GM19043 (cell line): Measurements from ENCODE around the gene CBR4.
"Not testable (repeated sequence)": the region's sequence is repeated elsewhere in the genome, so short reads cannot be mapped to it uniquely, and the experiment has no call there.

Source experiments
- ATAC-seq: cut with Tn5 transposase; IDR thresholded peaks from one replicate; pipeline ENCODE4 v1.9.1; 2021; ENCODE audit warnings: low read depth; ENCODE audit not compliant: unreplicated experiment

The CBR4 gene

DNA sequence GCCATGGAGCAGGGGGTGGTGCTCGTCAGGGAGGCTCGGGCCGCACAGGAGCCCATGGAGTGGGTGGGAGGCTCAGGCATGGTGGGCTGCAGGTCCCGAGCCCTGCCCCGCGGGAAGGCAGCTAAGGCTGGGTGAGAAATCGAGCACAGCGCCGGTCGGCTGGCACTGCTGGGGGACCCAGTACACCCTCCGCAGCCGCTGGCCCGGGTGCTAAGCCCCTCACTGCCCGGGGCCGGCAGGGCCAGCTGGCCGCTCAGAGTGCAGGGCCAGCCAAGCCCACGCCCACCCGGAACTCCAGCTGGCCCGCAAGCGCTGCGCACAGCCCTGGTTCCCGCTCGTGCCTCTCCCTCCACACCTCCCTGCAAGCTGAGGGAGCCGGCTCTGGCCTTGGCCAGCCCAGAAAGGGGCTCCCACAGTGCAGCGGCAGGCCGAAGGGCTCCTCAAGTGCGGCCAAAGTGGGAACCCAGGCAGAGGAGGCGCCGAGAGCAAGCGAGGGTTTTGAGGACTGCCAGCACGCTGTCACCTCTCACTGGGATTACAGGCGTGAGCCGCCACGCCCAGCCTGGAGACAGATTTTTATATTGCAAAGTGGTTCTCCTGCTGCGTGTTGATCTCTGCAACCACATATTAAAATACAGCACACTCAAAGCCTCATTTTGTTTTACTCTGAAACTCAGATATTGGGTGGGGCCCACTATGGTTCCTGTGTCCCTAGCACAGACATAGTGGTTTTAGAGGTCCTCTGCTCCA, 26.0 kb upstream of the CBR4 start:
- ATAC-seq = not testable (repeated sequence)

DNA sequence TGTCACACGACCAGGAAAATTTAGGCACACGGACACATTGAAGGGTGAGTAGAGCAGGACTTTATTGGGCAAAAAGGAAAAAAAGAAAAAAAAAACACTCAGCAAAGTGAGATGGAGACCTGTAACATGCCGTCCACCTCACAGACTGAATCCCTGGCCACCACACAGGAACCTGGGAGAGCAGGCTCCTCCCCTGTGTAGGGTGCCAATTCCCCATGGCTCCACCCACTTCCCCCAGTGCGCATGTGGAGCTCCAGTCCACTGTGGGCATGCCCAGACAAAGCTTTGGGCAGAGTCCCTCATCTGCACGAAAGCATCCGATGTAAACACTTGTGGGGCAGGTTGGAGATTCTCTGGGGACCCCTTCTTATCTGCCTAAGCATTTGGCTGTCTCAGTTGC, 23.6 kb upstream of the CBR4 start:
- ATAC-seq = no peak

DNA sequence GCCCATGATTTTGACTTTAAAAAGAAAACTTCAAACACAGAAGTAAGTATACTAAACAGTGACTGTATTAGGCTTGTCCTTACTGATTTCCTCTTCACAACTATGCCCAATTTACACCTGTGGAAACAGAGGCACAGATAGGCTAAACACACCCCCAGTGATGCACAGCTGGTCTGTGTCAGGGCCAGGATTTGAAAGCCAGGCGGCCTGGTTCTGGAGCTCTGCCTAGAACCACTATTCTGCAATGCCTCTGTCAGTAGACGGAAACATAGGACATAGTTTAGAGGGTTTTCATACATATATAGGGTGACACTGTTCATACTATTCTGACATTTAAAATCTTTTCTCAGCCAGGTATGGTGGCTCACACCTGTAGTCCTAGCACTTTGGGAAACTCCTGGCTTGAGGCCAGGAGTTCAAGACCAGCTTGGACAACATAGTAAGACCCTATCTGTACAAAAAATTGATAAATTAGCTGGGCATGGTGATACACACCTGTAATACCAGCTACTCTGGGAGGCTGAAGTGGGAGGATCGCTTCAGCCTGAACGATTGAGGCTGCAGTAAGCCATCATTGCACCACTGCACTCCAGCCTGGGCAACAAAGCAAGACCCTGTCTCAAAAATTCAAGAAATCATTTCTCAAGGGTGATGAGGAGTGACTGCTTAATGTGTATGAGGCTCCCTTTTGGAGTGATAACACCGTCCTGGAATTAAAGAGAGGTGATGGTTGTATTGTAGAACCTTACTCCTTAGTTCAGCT, 23.0 kb upstream of the CBR4 start:
- no peak for ATAC-seq

DNA sequence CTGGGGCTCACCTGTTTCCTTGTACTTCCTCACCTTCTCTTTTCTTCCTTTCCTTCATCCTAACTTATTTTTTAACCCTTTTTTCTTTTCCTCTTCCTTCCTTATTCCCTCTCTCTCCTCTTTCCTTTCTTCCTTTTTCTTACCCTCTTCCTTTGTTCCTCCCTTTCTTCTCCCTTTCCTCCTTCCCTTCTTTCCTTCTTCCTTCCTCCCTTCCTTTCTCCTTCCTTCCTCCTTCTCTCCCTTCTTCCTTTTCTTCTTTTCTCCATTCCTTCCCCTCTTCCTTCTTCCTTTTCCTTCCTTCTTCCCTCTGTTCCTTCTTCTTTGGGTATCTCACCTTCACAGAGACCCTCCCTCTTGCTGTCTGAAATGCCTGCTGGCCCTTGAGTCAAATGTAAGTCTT, 22.1 kb upstream of the CBR4 start:
- ATAC-seq = no peak

DNA sequence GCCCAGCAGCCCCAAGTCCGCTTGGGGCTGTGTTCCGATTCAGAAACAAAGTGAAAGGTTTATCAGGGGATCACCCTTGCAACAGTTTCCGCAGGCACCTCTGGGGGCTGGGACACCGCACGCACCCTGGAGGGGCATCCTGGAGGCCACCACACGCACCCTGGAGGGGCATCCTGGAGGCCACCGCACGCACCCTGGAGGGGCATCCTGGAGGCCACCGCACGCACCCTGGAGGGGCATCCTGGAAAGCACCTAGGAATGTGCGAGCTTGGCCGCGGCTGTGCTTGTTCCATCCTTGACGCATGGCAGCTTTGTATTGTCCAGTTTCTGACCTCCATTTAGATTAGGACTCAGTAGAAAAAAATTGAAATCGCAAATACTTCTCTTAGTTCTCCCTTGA, 21.3 kb upstream of the CBR4 start:
- no peak for ATAC-seq

DNA sequence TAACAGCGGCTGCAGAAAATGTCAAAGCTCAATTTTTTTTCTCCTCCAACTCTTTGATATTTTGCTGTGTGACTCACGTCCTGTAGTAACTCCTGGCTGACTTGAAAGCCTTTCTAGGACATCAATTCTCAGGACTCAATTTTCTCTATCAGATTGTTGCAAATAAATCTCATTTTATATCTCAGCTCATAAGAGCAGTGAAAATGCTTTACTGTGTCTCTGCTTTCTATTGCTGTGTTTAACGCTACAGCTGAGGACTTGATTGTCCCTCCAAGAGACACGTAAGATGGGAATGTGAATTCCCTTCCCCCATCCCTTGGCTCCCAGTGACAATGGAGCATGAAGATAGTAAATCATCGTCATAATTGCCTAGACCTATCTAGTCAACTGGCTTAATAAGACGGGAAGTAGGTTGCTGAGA, 20.5 kb upstream of the CBR4 start:
- ATAC-seq = no peak

DNA sequence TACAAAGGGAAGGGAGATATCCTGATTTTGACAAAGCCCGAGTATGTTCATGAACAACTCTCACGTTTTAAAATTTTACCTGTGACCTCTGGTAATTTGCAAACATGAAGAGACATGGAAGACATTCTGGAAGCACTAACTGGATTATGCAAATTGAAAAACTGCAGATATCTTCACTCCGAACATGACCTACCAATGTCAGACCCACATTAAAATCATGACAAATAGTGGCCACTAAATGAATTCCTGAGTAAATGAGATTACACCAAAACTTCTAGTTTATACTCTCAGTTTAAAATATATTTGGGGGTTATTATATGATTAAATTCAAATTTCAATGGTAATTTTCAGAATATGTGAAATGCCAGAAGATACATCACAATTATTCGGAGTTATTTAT, 19.9 kb upstream of the CBR4 start:
- no peak for ATAC-seq

DNA sequence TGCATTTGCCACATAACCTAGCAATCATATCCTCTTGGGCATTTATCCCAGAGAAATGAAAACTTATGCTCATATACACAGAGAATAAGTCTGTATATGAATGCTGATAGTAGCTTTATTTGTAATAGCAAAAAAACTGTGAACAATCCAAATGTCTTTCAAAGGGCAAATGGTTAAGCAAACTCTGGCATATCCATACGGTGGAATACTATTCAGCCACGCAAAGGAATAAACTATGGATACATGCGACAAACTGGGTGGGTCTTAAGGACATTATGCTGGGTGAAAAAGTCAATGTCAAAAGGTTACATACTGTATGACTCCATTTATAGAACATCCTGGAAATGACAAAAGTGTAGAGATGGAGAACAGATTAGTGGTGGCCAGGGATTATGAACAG, 17.6 kb upstream of the CBR4 start:
- ATAC-seq = no peak

DNA sequence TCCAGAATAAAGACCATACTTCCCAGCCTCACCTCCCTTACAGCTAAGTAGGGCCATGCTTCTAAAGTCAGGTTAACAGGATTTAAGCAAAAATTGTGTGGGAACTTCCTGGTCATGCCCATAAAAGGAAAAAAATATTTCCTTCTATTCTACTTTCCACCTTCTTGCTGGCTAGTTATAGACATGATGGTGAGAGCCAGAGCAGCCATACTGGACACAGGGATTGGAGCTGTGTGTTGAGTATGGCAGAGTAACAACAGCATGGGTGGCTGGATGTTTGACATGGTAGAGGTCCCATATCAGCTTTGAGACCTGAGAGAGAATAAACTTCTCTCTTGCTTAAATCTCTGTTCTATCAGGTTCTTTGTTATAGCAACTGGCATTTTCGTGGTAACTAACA, 15.1 kb upstream of the CBR4 start:
- ATAC-seq = peak; percentile 9

DNA sequence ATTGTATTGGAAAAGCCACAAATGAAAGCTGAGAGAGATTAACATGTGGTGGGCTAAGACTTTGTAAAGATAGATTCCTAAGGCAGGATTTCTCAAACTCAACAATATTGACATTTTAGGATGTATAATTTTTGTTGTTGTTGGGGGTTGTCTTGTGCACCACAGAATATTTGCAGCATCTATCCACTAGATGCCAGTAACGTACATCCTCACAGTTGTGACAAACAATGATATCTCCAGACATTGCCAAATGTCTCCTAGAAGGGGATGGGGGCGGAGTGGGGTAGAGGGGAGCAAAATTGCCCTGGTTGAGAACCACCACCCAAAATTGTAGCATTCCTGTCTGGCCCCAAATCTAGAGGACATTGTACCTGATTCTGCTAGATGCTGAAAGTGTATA, 14.7 kb upstream of the CBR4 start:
- peak; percentile 87 for ATAC-seq

DNA sequence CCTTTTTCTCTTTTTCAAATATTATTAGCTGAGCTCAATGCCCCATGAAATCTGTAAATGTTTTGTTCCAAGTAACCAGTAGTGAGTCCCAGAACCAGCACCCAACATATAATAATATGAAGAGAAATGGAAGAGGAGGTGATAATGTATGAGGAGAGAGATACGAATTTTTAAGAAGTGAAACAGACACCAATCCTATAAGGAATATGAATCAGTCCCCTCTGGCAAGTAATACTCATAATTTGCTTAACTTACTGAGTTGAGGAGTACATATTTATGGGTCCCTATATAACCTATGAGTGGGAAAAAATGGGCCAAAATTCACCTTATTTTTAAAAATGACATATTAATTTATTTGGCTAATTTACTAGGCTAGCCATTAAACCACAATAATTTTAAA, 8.4 kb upstream of the CBR4 start:
- ATAC-seq = no peak

DNA sequence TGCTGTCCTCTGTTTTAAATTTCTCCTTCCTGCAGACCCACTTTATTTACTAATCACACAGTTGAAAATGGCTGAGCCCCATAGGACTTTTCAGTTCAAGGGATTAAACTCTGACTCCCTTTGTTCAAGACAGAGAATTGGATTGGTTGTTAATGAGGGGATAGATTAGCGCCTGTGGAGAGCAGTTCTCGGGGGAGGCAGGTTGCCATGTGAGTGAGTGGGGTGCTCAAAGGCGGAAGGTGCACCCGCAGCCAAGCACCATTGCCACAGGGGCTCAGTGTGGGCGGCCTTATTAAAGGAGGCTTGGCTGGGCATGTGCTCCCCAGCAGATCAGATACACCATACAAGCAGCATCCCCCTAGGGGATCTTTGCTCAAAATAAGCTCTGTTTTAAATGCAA, 7.9 kb upstream of the CBR4 start:
- ATAC-seq = no peak

DNA sequence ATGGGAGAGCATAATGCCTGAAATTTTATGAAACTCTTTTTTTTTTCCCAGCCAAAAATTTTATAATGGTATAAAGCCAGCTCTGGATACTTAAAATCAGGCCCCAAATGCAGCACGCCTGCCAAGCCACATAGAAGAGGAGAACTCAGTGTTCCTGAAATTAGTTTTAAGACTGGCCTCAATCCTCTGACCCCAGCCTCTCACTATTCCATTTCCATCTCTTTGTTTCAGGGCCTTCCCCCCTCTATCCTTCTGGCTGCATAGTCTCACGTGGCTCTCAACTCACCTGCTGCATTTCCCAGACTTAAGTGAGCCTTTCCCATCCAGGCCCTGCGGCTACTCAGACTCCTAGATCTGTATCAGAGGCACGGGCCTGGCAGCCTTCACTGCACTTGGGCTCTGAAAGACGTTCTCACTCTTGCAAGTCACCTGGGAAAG, 5.2 kb upstream of the CBR4 start:
- ATAC-seq = no peak

DNA sequence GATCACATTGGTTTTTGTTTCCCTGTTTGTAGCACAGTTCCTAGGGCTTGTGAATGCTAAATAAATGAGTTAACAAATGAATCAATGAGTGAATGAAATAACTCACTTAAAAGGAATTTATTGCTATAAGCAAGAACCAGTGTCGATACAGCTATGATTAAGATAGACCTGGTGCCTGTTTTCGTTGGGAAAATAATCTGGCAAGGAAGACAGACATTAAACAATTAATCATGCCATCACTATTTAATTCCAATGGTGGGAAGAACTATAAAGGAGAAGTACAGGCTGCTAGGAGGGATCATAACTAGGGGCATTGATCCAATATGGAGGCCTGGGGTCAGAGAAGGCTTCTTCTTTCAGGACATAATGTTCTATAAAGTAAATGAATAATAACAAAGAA, 4.5 kb upstream of the CBR4 start:
- ATAC-seq = no peak

DNA sequence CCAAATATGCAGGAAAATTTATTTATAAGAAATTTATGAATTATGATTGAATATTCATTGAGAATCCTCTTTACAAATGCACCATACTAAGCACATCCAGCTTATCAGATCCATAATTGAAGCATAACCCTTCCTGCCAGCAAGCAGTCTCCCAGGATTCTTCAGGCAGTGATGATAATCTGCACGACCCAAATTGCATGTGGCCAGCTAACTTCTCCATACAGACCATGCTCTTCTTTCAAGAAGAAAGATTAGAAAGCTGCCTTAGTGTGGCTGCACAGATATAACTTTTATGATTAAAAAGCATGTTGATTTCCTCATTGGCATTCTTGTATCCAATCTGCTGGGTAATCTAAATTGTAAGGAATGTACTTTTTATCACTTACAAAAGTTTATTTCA, 3.3 kb upstream of the CBR4 start:
- no peak for ATAC-seq

DNA sequence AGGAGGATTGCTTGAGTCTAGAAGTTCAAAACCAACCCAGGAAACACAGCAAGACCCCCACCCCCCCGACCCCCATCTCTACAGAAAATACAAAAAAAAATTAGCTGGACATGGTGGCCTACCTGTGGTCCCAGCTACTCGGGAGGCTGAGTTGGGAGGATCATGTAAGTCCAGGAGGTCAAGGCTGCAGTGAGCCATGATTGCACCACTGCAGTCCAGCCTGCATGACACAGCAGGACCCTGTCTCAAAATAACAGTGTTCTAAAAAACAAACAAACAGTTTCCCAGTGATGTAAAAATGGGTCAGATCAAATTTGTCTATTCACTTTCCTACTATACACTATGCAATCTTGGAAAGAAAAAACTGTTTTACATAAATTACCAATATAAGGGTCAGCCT, 2.0 kb upstream of the CBR4 start:
- ATAC-seq = no peak

DNA sequence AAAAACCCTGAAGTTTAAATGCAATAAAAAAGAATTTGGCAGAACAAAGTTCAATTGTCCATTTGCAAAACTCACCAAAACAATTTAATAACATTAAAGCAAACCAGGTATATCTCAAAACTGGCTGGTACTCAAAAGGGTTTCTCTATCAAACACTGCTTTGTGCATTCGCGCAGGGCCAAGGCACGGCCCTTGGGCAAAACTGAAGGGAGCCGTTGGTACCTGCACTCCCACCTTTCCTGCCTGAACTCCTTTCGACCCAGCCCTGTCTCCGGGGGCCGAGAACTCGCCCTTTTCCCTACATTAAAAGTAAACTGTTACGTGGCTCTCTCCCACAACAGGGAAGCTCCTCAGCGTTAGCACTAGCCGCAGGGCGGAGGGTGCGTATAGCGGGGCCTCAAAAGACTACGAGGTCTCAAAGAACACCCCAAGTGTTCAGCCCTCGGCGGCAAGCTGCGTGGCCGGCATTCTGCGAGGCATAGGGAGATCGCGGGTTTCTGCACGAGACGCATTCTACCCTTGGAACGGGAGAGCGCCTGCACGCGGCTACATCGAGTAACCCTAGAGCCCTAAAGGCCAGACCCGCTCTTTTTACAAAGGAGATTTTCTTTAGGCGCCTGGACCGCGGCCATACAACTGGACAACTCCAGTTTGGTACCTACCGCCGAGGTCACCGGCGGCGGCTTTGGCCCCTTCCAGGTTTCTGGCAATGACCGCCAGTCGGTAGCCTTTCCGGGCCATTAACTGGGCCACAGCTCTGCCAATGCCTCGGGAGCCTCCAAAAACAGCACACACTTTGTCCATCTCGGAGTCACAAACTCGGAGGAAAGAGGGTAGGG, 550 bp downstream of the CBR4 start:
- peak; percentile 23 for ATAC-seq

DNA sequence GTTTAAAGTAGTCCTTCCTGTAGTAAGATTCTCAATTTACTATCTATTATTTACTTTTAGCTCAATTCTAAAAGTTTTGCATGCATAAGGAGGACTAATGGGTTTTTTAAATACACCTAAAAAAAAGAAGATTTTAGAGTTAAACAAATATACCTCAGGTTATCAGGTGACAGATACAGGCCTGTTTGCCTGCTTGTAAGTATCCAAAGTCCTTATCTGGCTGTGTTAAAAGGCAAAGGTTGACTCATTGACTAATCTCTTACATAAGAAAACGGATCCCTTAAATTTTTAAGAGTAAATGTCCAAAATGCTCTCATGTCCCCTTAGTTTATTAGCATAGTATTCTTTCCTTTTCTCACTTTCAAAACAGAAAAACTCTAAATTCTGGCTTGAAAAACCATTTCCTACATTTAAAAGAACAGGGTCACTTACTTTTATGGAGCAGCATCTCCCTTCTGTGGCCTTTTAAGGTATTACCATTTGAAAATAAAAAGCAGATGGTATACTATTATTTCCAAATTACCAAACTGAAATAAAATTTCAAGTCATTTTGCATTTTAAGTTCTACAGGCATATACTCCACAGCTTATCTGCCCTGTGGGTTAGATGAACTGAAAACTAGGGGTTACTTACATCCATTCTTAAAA, 4.5 kb downstream of the CBR4 start:
- ATAC-seq = no peak

DNA sequence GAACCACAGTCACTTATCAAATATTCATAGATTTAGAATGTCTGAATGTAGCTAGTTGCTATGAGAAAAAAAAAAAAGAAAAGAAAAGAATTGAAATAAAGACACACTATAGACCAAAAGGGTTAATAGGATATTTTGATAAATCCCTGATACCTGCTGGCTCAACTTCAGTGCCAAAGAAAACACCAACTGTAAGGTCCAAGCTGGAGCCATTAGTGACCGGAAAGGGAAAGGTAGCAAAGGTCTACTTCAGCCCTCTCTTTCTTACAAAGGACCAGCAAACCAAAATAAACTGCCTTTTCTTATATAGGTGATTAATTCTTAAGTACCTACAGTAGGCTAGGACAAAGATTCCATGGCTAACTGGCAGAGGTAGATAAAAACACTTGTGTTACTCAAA, 9.7 kb downstream of the CBR4 start:
- ATAC-seq = no peak

DNA sequence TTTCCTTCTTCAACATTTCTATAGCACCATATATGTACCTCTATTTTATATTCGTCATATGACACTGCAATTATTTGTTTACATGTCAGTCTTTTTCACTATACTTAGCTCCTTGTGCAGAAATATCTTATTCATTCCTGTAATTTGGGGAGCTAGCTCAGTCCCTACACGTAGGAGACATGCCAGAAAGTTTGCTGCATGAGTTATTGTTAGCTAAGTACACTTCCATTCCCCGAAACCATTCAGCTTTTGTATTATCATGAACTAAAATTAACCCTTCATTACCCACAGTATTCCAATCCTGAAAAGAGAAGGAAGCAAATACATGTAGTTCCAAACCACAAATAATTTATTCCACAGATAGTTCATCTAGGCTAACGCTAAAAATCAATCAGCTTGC, 10.2 kb downstream of the CBR4 start:
- ATAC-seq = no peak

DNA sequence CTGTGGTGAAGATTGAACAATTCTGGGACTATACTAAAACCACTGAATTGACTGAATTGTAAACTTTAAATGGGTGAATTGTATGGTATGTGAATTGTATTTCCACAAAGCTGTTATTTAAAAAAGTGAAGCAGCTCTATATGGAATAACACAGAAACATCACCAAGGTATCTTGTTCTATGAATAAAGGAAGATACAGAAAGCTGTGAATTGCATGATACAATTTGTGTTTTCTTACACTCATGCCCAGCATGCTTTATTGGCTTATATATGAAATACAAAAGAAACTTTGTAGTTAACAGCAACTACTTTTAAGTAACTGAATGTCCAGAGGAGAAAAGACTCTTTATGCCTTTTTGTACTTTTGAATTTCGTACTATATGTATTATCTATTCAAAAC, 11.5 kb downstream of the CBR4 start:
- ATAC-seq = no peak
